Mesothelial cell of epicardium (in vitro differentiated cells): ENCODE data around the gene VSTM4. TPM values are rescaled to one million over a fixed set of nuclear protein-coding genes. Genes with fewer than 3 reads are reported as not detected.

Source experiments
- DNase-seq, 2 experiments: peaks; one replicate each; pipeline ENCODE4 v3.0.0; 2021; ENCODE audit warnings: low spot score in 2 of 2; ENCODE audit not compliant: unreplicated experiment in 2 of 2
- H3K27ac Mint-ChIP-seq: 2 replicates; pipeline ENCODE4 v1.8.0; 2021; ENCODE audit warnings: mixed read lengths
- H3K27me3 Mint-ChIP-seq: 2 replicates; pipeline ENCODE4 v1.8.0; 2021; ENCODE audit warnings: low read depth, mixed read lengths
- H3K36me3 Mint-ChIP-seq: 2 replicates; pipeline ENCODE4 v1.8.0; 2021; ENCODE audit warnings: mixed read lengths
- H3K4me1 Mint-ChIP-seq: 2 replicates; pipeline ENCODE4 v1.8.0; 2021; ENCODE audit warnings: mixed read lengths
- H3K4me3 Mint-ChIP-seq: 2 replicates; pipeline ENCODE4 v1.8.0; 2021; ENCODE audit warnings: mild to moderate bottlenecking, moderate library complexity, mixed read lengths
- H3K9me3 Mint-ChIP-seq: 2 replicates; pipeline ENCODE4 v1.8.0; 2021; ENCODE audit warnings: mixed read lengths
- CTCF ChIP-seq: fragments of 200-600 bp; sonication (generic); IDR thresholded peaks from one replicate; pipeline ENCODE4 v1.5.0; 2021; ENCODE audit warnings: antibody characterized with exemption; ENCODE audit not compliant: unreplicated experiment
- total RNA-seq: library from RNA; stranded (reverse); gene quantifications from 3 replicates; pipeline ENCODE4 v1.2.1, GENCODE V29; 2021

VSTM4 gene
- total RNA-seq, 1 donor from 2014 or later, result 3.5 TPM

GRCh38 chr10:49009199-49009979 is 105.9 kb downstream of the VSTM4 start:
- Mint-ChIP-seq H3K27me3 (peaks cover 20% of the 10 kb centered on the region), H3K4me3 (no peak overlapping the region), H3K27ac (no peak overlapping the region), H3K36me3 (no peaks in the 10 kb centered on the region), H3K4me1 (peaks cover 4% of the 10 kb centered on the region), H3K9me3 (no peaks in the 10 kb centered on the region)
- no peak for DNase-seq
- no peak for TF ChIP-seq CTCF

DNA sequence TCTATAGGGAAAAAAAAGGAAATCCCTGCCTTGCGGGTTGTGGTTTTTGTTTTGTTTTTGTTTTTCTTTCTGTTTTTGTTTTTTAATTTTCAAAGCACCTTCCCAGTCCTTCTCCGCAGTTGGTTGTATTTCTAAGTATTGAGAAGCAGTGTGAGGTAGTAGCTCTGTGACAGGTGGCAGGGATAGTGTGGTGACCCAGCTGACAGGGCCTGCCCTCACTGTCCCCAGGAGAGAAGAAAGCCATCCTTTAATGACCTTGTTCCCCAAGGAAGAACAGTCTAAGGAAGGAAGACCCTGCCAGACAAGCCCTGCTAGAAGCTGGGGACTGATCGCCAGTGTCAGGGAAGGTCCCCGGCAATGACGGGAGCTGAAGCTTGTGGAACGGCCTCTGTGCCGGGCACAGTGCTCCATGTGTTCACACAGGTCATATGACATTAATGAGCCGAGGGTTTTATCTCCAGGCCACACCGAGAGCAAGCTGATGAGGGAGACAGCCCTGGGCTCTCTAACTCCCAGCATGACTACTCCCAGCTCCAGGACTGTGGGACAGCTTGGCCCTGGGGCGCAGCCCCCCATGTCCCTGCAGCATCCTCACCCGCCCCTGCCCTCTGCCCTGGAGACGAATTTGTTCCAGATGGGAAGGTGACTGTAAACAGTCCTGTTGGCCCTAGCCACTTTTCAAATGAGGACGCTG is 106.7 kb downstream of the VSTM4 start:
- no peak for TF ChIP-seq CTCF
- Mint-ChIP-seq H3K27me3 (peaks cover 14% of the 10 kb centered on the region), H3K9me3 (no peaks in the 10 kb centered on the region), H3K4me3 (no peak overlapping the region), H3K36me3 (no peaks in the 10 kb centered on the region), H3K27ac (no peak overlapping the region), H3K4me1 (peaks cover 4% of the 10 kb centered on the region)
- no peak for DNase-seq

DNA sequence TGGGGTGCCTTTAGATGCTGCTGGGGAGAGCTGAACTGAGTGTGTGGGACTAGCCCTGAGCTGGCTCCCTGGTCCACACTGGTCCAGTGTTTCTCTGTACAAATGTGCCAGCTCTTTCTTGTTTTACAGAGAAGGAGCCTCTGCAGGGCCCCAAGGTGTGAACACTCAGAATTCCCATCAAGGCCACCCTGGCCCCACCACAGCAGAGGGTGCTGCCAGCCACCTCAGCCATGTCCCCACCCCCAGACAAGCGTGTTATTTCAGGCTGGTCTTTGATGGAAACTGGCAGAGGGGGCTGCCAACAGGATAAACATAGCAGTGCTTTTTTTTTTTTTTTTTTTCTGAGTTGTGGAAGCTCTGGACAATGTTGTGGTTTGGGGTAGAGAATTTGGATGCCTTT is 107.2 kb downstream of the VSTM4 start:
- Mint-ChIP-seq H3K36me3 (no peaks in the 10 kb centered on the region), H3K4me1 (peaks cover 4% of the 10 kb centered on the region), H3K27me3 (peaks cover 9% of the 10 kb centered on the region), H3K4me3 (no peak overlapping the region), H3K27ac (no peak overlapping the region), H3K9me3 (no peaks in the 10 kb centered on the region)
- TF ChIP-seq CTCF, result no peak
- no peak for DNase-seq

GRCh38 chr10:49007129-49007528 is 108.2 kb downstream of the VSTM4 start:
- no peak for TF ChIP-seq CTCF
- Mint-ChIP-seq H3K4me1 (peaks cover 4% of the 10 kb centered on the region), H3K36me3 (no peaks in the 10 kb centered on the region), H3K4me3 (no peak overlapping the region), H3K27ac (no peak overlapping the region), H3K27me3 (peaks cover 5% of the 10 kb centered on the region), H3K9me3 (no peaks in the 10 kb centered on the region)
- no peak for DNase-seq

DNA sequence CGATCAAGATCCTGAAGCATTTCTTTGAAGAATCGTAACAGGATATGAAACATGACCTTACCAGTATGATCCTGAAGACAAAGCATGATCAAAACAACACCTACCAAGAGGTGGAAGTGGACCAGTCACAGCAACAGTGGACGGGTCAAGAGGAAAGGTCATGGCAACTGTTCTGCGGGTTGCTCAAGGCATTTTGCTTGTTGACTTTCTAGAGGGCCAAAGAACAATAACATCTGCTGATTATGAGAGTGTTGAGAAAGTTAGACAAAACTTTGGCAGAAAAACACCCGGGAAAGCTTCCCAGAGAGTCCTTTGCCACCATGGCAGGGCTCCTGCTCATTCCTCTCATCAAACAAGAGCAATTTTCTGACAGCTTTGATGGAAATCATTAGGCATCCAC is 110.1 kb downstream of the VSTM4 start:
- no peak for DNase-seq
- H3K4me3 Mint-ChIP-seq, result no peak overlapping the region
- TF ChIP-seq CTCF, result no peak
- H3K27me3 Mint-ChIP-seq, result peaks cover 5% of the 10 kb centered on the region
- peaks cover 13% of the 10 kb centered on the region for H3K4me1 Mint-ChIP-seq
- no peaks in the 10 kb centered on the region for H3K36me3 Mint-ChIP-seq
- no peaks in the 10 kb centered on the region for H3K9me3 Mint-ChIP-seq
- no peak overlapping the region for H3K27ac Mint-ChIP-seq
